Transverse colon (tissue), 4 donors: ENCODE measurements around the gene POLR3K.
"Not testable (repeated sequence)": the region's sequence is repeated elsewhere in the genome, so short reads cannot be mapped to it uniquely, and the experiment has no call there.

Source experiments
- EP300 ChIP-seq: sonication (generic); formaldehyde crosslinking; IDR thresholded peaks from one replicate; pipeline ENCODE4 v1.6.1; 2017; ENCODE audit warnings: antibody characterized with exemption, low read depth
- POLR2AphosphoS5 ChIP-seq, 3 donors: sonication (generic); formaldehyde crosslinking; IDR thresholded peaks; one replicate each; pipeline ENCODE4 v1.6.1; 2016; ENCODE audit warnings: antibody characterized with exemption in 3 of 3
- TF ChIP-seq, protein P1 (sequence below), 5 experiments: fragments of 200-600 bp in 3 of 5; fragments of 450-650 bp in 2 of 5; sonication (generic) in 3 of 5; IDR thresholded peaks; 1 replicate in 2 of 5; 2 replicates in 3 of 5; pipeline ENCODE4 v1.5.1; 2016 to 2017; ENCODE audit warnings: antibody characterized with exemption in 5 of 5, inconsistent platforms in 3 of 5, mild to moderate bottlenecking in 2 of 5, moderate library complexity in 1 of 5

DNA sequence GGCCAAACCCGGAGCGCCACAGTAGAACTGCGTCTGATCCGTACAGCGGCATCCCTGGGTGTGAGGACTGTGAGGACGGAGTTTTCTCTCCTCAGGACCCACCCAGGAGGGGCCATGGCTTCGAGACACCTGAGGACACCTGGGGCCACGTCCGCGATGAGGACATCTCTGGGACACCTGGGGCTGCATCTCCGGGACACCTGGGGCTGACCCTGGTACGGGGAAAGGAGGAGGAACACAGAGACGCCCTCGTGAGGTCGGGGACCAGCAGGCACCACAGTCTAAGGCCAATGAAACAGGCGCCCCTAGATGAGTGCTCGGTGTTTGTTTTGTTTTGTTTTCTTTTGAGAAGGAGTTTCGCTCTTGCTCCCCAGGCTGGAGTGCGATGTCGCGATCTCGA is 29.3 kb downstream of the POLR3K start:
- TF ChIP-seq, protein P1, sequence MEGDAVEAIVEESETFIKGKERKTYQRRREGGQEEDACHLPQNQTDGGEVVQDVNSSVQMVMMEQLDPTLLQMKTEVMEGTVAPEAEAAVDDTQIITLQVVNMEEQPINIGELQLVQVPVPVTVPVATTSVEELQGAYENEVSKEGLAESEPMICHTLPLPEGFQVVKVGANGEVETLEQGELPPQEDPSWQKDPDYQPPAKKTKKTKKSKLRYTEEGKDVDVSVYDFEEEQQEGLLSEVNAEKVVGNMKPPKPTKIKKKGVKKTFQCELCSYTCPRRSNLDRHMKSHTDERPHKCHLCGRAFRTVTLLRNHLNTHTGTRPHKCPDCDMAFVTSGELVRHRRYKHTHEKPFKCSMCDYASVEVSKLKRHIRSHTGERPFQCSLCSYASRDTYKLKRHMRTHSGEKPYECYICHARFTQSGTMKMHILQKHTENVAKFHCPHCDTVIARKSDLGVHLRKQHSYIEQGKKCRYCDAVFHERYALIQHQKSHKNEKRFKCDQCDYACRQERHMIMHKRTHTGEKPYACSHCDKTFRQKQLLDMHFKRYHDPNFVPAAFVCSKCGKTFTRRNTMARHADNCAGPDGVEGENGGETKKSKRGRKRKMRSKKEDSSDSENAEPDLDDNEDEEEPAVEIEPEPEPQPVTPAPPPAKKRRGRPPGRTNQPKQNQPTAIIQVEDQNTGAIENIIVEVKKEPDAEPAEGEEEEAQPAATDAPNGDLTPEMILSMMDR (IDR thresholded peaks at IDR 0.05), result not testable (repeated sequence)
- not testable (repeated sequence) for TF ChIP-seq POLR2AphosphoS5 (IDR thresholded peaks at IDR 0.05); EP300
